ENCODE measurements around the gene TMED4.

DNA sequence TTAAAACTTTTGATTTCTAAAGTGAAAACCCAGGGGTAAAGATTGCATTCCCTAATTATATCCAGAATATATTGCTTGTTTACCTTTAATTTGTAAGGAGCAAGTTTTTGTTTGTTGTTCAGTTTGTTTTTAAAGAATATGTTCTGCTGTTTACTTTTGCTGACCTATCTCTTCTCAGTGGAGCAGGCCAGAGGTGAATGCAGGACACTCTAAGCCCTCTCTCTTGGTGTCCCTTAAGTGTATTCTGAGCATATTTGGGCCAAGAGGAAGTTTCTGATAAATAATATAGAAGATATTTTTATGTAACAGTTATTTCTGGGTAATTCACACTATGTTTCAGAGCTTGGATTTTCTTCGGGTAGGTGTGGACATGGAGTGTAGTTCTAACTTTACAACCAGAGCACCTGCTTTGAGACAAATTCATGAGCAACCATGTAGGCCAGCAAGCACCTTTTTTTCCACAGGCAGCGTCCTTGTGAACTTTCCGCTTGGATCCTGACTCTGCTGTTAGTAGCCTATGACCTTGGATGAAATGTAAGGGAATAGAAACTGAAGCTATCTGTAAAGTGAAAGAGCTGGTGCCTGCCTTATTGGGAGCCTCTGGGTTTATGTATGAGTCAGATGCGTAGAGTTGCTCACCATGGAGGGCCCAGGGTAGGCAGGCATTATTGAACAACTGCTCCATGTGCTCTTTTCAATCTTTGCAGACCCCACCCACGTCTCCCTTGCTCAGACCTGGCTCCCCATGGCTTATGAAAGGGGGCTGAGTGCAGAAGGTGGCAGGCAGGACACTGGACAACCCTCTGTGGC, 40.5 kb upstream of the TMED4 start:
- TF ChIP-seq CTCF (IDR thresholded peaks at IDR 0.05) (no peak), POLR2AphosphoS5 (IDR thresholded peaks at IDR 0.05) (no peak)

Data from suprapubic skin (tissue), 3 donors.